HepG2 (cell line): ENCODE measurements around the gene MYL6. TPM values are rescaled to one million over a fixed set of nuclear protein-coding genes. Genes with fewer than 3 reads are reported as not detected.

Experiments
- ATAC-seq: fragments of 200-7000 bp; cut with Tn5 transposase; 3 replicates; pipeline ENCODE4 v1.9.1; 2020; ENCODE audit warnings: mild to moderate bottlenecking, moderate library complexity
- BruUV-seq: library from RNA; stranded (reverse); fragments of 400-500 nt; replicated peaks from 2 replicates; lab custom pipeline; 2021; lab: Mats Ljungman, UMichigan
- CTCF ChIA-PET: fragments of 300-600 bp; formaldehyde crosslinking; extraction: SDS; loops from one replicate; lab custom pipeline; 2021; ENCODE audit warnings: low total read pairs, inconsistent platforms, low intra/inter-chr PET ratio; lab: Yijun Ruan, JAX
- POLR2A ChIA-PET: fragments of 350-600 bp; sonication (Branson Sonifier 250); formaldehyde crosslinking; loops from one replicate; lab custom pipeline; 2020; ENCODE audit warnings: antibody characterized with exemption, inconsistent platforms; lab: Yijun Ruan, JAX
- DNase-seq: peaks from one replicate; pipeline ENCODE4 v3.0.0-alpha.2; 2015; ENCODE audit warnings: low spot score
- FAIRE-seq: peaks from 3 replicates; lab custom pipeline; 2011; peaks lifted over from hg19 to GRCh38; lab: Jason Lieb, UNC
- H2AFZ ChIP-seq: one replicate; pipeline ENCODE4 v1.6.1; 2011; ENCODE audit warnings: low read length, inconsistent platforms
- H3K27ac ChIP-seq: fragments of 300-600 bp; 3 replicates; pipeline ENCODE4 v1.8.0; 2011; ENCODE audit warnings: mixed run types, mild to moderate bottlenecking, mixed read lengths, low read length, inconsistent platforms; ENCODE audit not compliant: insufficient read depth; ENCODE audit errors: extremely low read length
- H3K27me3 ChIP-seq, 2 experiments: fragments of 200-600 bp in 1 of 2; 2 replicates in 1 of 2; 3 replicates in 1 of 2; pipeline versions ENCODE4 v1.6.0 to v1.8.0; 2011; ENCODE audit warnings: low read length in 2 of 2, mild to moderate bottlenecking in 2 of 2, moderate library complexity in 2 of 2, inconsistent platforms in 1 of 2; ENCODE audit not compliant: insufficient read depth in 2 of 2, control insufficient read depth in 1 of 2
- H3K36me3 ChIP-seq, 2 experiments: fragments of 200-600 bp in 1 of 2; replicated peaks in 1 of 2; 2 replicates in 1 of 2; 3 replicates in 1 of 2; pipeline versions ENCODE4 v1.5.1 to v1.8.0; 2011; ENCODE audit warnings: low read length in 2 of 2, inconsistent platforms in 1 of 2; ENCODE audit not compliant: insufficient read depth in 2 of 2, control insufficient read depth in 1 of 2
- H3K4me1 ChIP-seq: 2 replicates; pipeline ENCODE4 v1.5.1; 2012; ENCODE audit warnings: low read length, inconsistent platforms; ENCODE audit not compliant: insufficient read depth
- H3K4me2 ChIP-seq: 2 replicates; pipeline ENCODE4 v1.6.0; 2011; ENCODE audit warnings: low read depth, low read length, inconsistent platforms
- H3K4me3 ChIP-seq, 3 experiments: fragments of 200-600 bp in 1 of 3; sonication (generic), shearing (Covaris generic) in 1 of 3; replicated peaks in 1 of 3; 2 replicates each; pipeline ENCODE4 v1.5.1; 2011 to 2016; ENCODE audit warnings: low read length in 3 of 3, inconsistent platforms in 2 of 3, low read depth in 2 of 3, mild to moderate bottlenecking in 2 of 3, control low read depth in 1 of 3, mixed read lengths in 1 of 3; ENCODE audit not compliant: insufficient read depth in 1 of 3
- H3K79me2 ChIP-seq: one replicate; pipeline ENCODE4 v1.6.1; 2011; ENCODE audit warnings: low read length, inconsistent platforms; ENCODE audit not compliant: insufficient read depth
- H3K9ac ChIP-seq: 2 replicates; pipeline ENCODE4 v1.6.0; 2011; ENCODE audit warnings: mild to moderate bottlenecking, low read depth, low read length, inconsistent platforms; ENCODE audit not compliant: insufficient read depth
- H3K9me3 ChIP-seq: 2 replicates; pipeline ENCODE4 v1.5.1; 2012; ENCODE audit warnings: mild to moderate bottlenecking, low read length
- H4K20me1 ChIP-seq: 2 replicates; pipeline ENCODE4 v1.6.0; 2011; ENCODE audit warnings: inconsistent platforms, mild to moderate bottlenecking, low read length, moderate library complexity; ENCODE audit not compliant: insufficient read depth
- ATF7 ChIP-seq, 2 experiments: fragments of 450-650 bp in 1 of 2; sonication (generic) in 1 of 2; formaldehyde crosslinking in 1 of 2; IDR thresholded peaks; 2 replicates each; pipeline versions ENCODE4 v1.4.0 to v1.6.1; 2016 to 2020; ENCODE audit warnings: antibody characterized with exemption in 1 of 2, mild to moderate bottlenecking in 1 of 2, missing genetic modification reagents in 1 of 2
- FOSL2 ChIP-seq: sonication (generic); formaldehyde crosslinking; IDR thresholded peaks from 2 replicates; pipeline ENCODE4 v1.4.0; 2020; ENCODE audit warnings: missing genetic modification reagents
- HCFC1 ChIP-seq: fragments of 150-350 bp; IDR thresholded peaks from 2 replicates; pipeline ENCODE4 v1.6.1; 2014; ENCODE audit warnings: low read depth, low read length
- MXD4 ChIP-seq: IDR thresholded peaks from 2 replicates; pipeline ENCODE4 v1.6.1; 2016; ENCODE audit warnings: mild to moderate bottlenecking, missing biosample characterization, missing genetic modification reagents
- SSRP1 ChIP-seq: IDR thresholded peaks from 2 replicates; pipeline ENCODE4 v1.6.1; 2016; ENCODE audit warnings: control low read depth
- ZFY ChIP-seq: sonication (generic); formaldehyde crosslinking; IDR thresholded peaks from 2 replicates; pipeline ENCODE4 v1.4.0; 2020; ENCODE audit warnings: missing genetic modification reagents
- ZNF160 ChIP-seq: sonication (generic); formaldehyde crosslinking; IDR thresholded peaks from 2 replicates; pipeline ENCODE4 v1.8.0; 2022; ENCODE audit warnings: mild to moderate bottlenecking, inconsistent platforms, missing genetic modification reagents
- ZNF350 ChIP-seq: sonication (generic); formaldehyde crosslinking; IDR thresholded peaks from 2 replicates; pipeline ENCODE4 v1.4.0; 2020; ENCODE audit warnings: mild to moderate bottlenecking, low read depth, missing genetic modification reagents, borderline replicate concordance
- ZNF709 ChIP-seq: sonication (generic); formaldehyde crosslinking; IDR thresholded peaks from 2 replicates; pipeline ENCODE4 v1.5.0; 2020; ENCODE audit warnings: mild to moderate bottlenecking, missing genetic modification reagents
- ZNF850 ChIP-seq: sonication (generic); formaldehyde crosslinking; conservative IDR thresholded peaks from 2 replicates; pipeline ENCODE4 v1.9.0; 2021; ENCODE audit warnings: mild to moderate bottlenecking, missing genetic modification reagents
- WGBS: methylation state at CpG from one replicate; pipeline ENCODE4 v1.1.6; 2017; ENCODE audit warnings: low lambda C conversion rate; 5-methylcytosine and 5-hydroxymethylcytosine counted together
- in situ Hi-C: cut with HindIII; loops from 2 replicates; pipeline ENCODE4 v1.10.0; 2017; ENCODE audit warnings: low pct_unique_long_range_greater_than_20kb; ENCODE audit not compliant: extremely low pct_ligation_motif_present
- intact Hi-C: fragments of 100-400 bp; cut with micrococcal nuclease; formaldehyde crosslinking; loops from one replicate; pipeline ENCODE4 v1.10.0; 2022; ENCODE audit not compliant: unreplicated experiment
- polyA plus RNA-seq, 8 experiments: library from polyadenylated mRNA; depleted of rRNA in 3 of 8; stranded (reverse) in 7 of 8; unstranded in 1 of 8; fragments of >200 nt; fragmentation: Illumina TruSeq in 4 of 8; extraction: Trizol in 4 of 8; gene quantifications; 2 replicates each; pipeline versions ENCODE4 v1.2.1 to v1.2.3, GENCODE V29; 2011 to 2016; ENCODE audit warnings: low read depth in 4 of 8, missing spikeins in 1 of 8, mixed read lengths in 1 of 8; ENCODE audit not compliant: insufficient read depth in 1 of 8
- total RNA-seq, 5 experiments: library from RNA; depleted of rRNA; stranded (reverse); fragments of >200 nt; fragmentation: Illumina TruSeq; extraction: Trizol; gene quantifications; 2 replicates each; pipeline ENCODE4 v1.2.3, GENCODE V29; 2016; ENCODE audit warnings: low read depth in 1 of 5
- TF ChIP-seq, protein P1 (sequence below): sonication (generic); formaldehyde crosslinking; IDR thresholded peaks from 2 replicates; pipeline ENCODE4 v1.8.1; 2023; ENCODE audit warnings: missing genetic modification reagents, mild to moderate bottlenecking, borderline replicate concordance
- TF ChIP-seq, protein P2 (sequence below): sonication (generic); formaldehyde crosslinking; IDR thresholded peaks from 2 replicates; pipeline ENCODE4 v1.5.1; 2020; ENCODE audit warnings: missing genetic modification reagents, mild to moderate bottlenecking, borderline replicate concordance
- TF ChIP-seq, protein P3 (sequence below): sonication (generic); formaldehyde crosslinking; IDR thresholded peaks from 2 replicates; pipeline ENCODE4 v1.8.0; 2022; ENCODE audit warnings: missing genetic modification reagents, mild to moderate bottlenecking, borderline replicate concordance
- TF ChIP-seq, protein P4 (sequence below): sonication (generic); formaldehyde crosslinking; IDR thresholded peaks from 2 replicates; pipeline ENCODE4 v1.4.0; 2020; ENCODE audit warnings: missing genetic modification reagents, borderline replicate concordance
- TF ChIP-seq, protein P5 (sequence below): sonication (generic); formaldehyde crosslinking; IDR thresholded peaks from 2 replicates; pipeline ENCODE4 v1.4.0; 2020; ENCODE audit warnings: low read depth, mild to moderate bottlenecking, missing genetic modification reagents

MYL6 gene
- total and polyA plus RNA-seq, 2 of the 13 experiments (the other 11 are each of a cell fraction or from before 2014, with no cell fraction given): 1,127 to 1,192 TPM

DNA sequence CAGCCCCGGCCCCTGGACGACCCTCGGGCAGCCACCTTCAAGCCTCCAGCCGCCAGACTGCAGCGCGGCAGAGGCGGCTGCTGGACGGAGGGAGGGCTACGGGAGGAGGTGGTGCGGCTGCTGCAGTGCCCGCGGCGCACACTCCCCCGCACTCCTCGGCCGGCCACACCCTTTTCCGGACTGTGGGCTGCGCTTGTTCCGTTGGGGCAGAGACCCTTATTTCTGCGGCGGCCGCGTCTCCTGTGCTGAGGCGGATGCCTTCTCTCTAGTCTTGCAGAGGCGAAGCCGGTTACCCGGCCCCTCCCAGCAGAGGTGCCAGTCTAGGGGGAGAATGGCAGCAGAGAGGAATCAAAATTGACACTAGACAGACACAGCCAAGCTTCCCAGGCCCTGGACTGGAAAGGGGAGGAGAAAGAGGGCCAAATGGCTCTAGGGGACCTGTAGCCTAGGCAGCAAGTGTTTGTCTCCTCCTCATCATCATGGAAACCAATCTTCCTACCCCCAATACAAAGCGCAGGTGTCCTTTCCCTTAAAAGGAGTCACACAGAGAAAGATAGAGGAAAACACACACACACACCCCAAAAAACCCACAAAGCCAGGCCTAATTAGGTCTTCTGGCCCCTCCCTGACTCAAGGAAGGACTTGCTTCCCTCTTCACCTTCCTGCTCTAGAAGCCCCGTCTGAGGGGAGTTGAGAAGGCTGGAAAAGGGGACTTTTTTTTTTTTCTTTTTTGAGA, 28.8 kb upstream of the MYL6 start:
- no TSS peak for BruUV-seq
- peak; percentile 65 for ATAC-seq
- Histone ChIP-seq H3K36me3 (peaks cover 16 to 37% of the 10 kb centered on the region in 2 experiments), H3K4me2 (peak overlapping the region; percentile 86), H3K9ac (peak overlapping the region; percentile 80), H3K4me1 (peaks cover 49% of the 10 kb centered on the region), H3K79me2 (peaks cover 17% of the 10 kb centered on the region), H4K20me1 (no peaks in the 10 kb centered on the region), H3K4me3 (peak overlapping the region; percentile 72 to 89 (median 83)), H3K9me3 (no peaks in the 10 kb centered on the region), H2AFZ (no peak overlapping the region), H3K27ac (peak overlapping the region; percentile 57), H3K27me3 (no peaks in the 10 kb centered on the region)
- WGBS: 8% methylated on average over 20 of the region's 29 CpGs
- ChIA-PET POLR2A (interaction anchor here (1.9 to 3.8 kb wide), 7 partner anchors 11 to 132 kb away, joined by 5 to 58 read pairs (median 30); partner anchors contain the start of genes MYL6, PA2G4, RNF41 and RPL41), CTCF (interaction anchor here (4.2 kb wide), 1 partner anchor 61 kb away, joined by 24 read pairs; the partner anchor contains the start of gene SMARCC2)
- intact Hi-C loops: no loop called here
- FAIRE-seq: no peak
- in situ Hi-C loops: loop anchor here (5.0 kb wide), 1 partner anchor 58 kb away; the partner anchor contains the start of gene SMARCC2
- DNase-seq: no peak
- TF ChIP-seq MXD4 (CRISPR knock-in tag): no peak; the same call in 1 of the 2 replicates
- TF ChIP-seq, protein P1, sequence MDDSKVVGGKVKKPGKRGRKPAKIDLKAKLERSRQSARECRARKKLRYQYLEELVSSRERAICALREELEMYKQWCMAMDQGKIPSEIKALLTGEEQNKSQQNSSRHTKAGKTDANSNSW (CRISPR knock-in tag): no peak
- TF ChIP-seq, protein P2, sequence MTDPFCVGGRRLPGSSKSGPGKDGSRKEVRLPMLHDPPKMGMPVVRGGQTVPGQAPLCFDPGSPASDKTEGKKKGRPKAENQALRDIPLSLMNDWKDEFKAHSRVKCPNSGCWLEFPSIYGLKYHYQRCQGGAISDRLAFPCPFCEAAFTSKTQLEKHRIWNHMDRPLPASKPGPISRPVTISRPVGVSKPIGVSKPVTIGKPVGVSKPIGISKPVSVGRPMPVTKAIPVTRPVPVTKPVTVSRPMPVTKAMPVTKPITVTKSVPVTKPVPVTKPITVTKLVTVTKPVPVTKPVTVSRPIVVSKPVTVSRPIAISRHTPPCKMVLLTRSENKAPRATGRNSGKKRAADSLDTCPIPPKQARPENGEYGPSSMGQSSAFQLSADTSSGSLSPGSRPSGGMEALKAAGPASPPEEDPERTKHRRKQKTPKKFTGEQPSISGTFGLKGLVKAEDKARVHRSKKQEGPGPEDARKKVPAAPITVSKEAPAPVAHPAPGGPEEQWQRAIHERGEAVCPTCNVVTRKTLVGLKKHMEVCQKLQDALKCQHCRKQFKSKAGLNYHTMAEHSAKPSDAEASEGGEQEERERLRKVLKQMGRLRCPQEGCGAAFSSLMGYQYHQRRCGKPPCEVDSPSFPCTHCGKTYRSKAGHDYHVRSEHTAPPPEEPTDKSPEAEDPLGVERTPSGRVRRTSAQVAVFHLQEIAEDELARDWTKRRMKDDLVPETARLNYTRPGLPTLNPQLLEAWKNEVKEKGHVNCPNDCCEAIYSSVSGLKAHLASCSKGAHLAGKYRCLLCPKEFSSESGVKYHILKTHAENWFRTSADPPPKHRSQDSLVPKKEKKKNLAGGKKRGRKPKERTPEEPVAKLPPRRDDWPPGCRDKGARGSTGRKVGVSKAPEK (CRISPR knock-in tag): 0 out of 2 replicates have a peak, but pooled peaks have one; percentile 61
- TF ChIP-seq, protein P3, sequence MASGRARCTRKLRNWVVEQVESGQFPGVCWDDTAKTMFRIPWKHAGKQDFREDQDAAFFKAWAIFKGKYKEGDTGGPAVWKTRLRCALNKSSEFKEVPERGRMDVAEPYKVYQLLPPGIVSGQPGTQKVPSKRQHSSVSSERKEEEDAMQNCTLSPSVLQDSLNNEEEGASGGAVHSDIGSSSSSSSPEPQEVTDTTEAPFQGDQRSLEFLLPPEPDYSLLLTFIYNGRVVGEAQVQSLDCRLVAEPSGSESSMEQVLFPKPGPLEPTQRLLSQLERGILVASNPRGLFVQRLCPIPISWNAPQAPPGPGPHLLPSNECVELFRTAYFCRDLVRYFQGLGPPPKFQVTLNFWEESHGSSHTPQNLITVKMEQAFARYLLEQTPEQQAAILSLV (CRISPR knock-in tag): no peak
- TF ChIP-seq HCFC1: no peak
- TF ChIP-seq ZNF160 (CRISPR knock-in tag): no peak
- TF ChIP-seq FOSL2: no peak
- no peak for TF ChIP-seq ZFY
- TF ChIP-seq, protein P4, sequence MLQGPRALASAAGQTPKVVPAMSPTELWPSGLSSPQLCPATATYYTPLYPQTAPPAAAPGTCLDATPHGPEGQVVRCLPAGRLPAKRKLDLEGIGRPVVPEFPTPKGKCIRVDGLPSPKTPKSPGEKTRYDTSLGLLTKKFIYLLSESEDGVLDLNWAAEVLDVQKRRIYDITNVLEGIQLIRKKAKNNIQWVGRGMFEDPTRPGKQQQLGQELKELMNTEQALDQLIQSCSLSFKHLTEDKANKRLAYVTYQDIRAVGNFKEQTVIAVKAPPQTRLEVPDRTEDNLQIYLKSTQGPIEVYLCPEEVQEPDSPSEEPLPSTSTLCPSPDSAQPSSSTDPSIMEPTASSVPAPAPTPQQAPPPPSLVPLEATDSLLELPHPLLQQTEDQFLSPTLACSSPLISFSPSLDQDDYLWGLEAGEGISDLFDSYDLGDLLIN (CRISPR knock-in tag): no peak
- TF ChIP-seq ZNF709 (CRISPR knock-in tag): no peak
- no peak for TF ChIP-seq ATF7 (IDR thresholded peaks at IDR 0.05)
- no peak for TF ChIP-seq ATF7 (CRISPR knock-in tag; IDR thresholded peaks at IDR 0.05)
- no peak for TF ChIP-seq SSRP1
- TF ChIP-seq ZNF850: no peak
- TF ChIP-seq, protein P5, sequence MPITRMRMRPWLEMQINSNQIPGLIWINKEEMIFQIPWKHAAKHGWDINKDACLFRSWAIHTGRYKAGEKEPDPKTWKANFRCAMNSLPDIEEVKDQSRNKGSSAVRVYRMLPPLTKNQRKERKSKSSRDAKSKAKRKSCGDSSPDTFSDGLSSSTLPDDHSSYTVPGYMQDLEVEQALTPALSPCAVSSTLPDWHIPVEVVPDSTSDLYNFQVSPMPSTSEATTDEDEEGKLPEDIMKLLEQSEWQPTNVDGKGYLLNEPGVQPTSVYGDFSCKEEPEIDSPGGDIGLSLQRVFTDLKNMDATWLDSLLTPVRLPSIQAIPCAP (CRISPR knock-in tag): no peak
- TF ChIP-seq ZNF350 (CRISPR knock-in tag): no peak
